ENCODE results near the gene SMIM13.

SMIM13 gene

DNA sequence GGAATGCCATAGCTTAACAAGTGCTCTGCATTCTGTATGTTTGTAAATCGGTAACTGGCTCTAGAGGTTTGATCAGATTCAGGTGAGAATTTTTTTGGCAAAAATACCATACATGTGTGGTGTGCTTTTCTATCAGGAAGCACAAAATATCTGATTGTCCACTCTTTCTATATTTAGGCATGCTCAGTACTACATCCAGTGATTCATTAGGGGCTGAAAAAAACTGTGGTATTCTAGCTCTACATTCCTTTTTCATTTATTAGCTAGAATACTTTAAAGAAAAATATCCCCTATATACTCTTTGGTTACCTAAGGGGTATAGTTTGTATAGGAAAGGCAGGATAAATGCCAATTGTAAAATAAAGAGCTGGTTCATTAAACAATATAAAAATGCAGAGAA, 38.9 kb upstream of the SMIM13 start:
- no CpG with 5 or more reads among the region's 1 CpG for WGBS (ENCODE audit: extremely low coverage, insufficient coverage, low lambda C conversion rate)
- Histone ChIP-seq H3K36me3 (ENCODE audit: control insufficient read depth, insufficient read depth, low read length) (no peaks in the 10 kb centered on the region), H3K56ac (ENCODE audit: low read length) (no peak overlapping the region), H3K27ac (ENCODE audit: low read depth, low read length) (no peak overlapping the region), H3K23ac (ENCODE audit: low read length) (no peak overlapping the region), H3K4ac (ENCODE audit: low read depth, low read length) (no peak overlapping the region), H3K18ac (ENCODE audit: low read length) (no peak overlapping the region), H4K8ac (ENCODE audit: low read depth, low read length) (no peak overlapping the region), H2AK5ac (ENCODE audit: low read length) (no peak overlapping the region), H4K5ac (ENCODE audit: low read length) (no peak overlapping the region), H3K79me1 (ENCODE audit: low read length) (no peaks in the 10 kb centered on the region), H3K4me1 (ENCODE audit: control insufficient read depth, low read depth, low read length) (no peaks in the 10 kb centered on the region), H2BK5ac (ENCODE audit: low read length) (no peak overlapping the region), H3K9ac (ENCODE audit: low read length) (no peak overlapping the region), H3K4me3 (ENCODE audit: low read length) (no peak overlapping the region), H2BK120ac (ENCODE audit: low read depth, low read length) (no peak overlapping the region), H3K4me2 (ENCODE audit: low read length) (no peak overlapping the region), H3K79me2 (ENCODE audit: control insufficient read depth, insufficient read depth, low read length) (no peaks in the 10 kb centered on the region), H3K27me3 (ENCODE audit: insufficient read depth, low read length, poor library complexity) (no peaks in the 10 kb centered on the region), H2BK15ac (replicated peaks; ENCODE audit: low read depth) (no peak overlapping the region)
- no peak for DNase-seq

GRCh38 chr6:11055127-11055627, 38.5 kb upstream of the SMIM13 start:
- Histone ChIP-seq H2BK120ac (ENCODE audit: low read depth, low read length) (no peak overlapping the region), H3K23ac (ENCODE audit: low read length) (no peak overlapping the region), H3K56ac (ENCODE audit: low read length) (no peak overlapping the region), H3K4ac (ENCODE audit: low read depth, low read length) (no peak overlapping the region), H3K4me3 (ENCODE audit: low read length) (no peak overlapping the region), H3K27me3 (ENCODE audit: insufficient read depth, low read length, poor library complexity) (no peaks in the 10 kb centered on the region), H3K36me3 (ENCODE audit: control insufficient read depth, insufficient read depth, low read length) (no peaks in the 10 kb centered on the region), H2BK5ac (ENCODE audit: low read length) (no peak overlapping the region), H3K18ac (ENCODE audit: low read length) (no peak overlapping the region), H3K79me2 (ENCODE audit: control insufficient read depth, insufficient read depth, low read length) (no peaks in the 10 kb centered on the region), H4K5ac (ENCODE audit: low read length) (no peak overlapping the region), H2AK5ac (ENCODE audit: low read length) (no peak overlapping the region), H3K79me1 (ENCODE audit: low read length) (no peaks in the 10 kb centered on the region), H3K9ac (ENCODE audit: low read length) (no peak overlapping the region), H2BK15ac (replicated peaks; ENCODE audit: low read depth) (no peak overlapping the region), H4K8ac (ENCODE audit: low read depth, low read length) (no peak overlapping the region), H3K4me1 (ENCODE audit: control insufficient read depth, low read depth, low read length) (no peaks in the 10 kb centered on the region), H3K4me2 (ENCODE audit: low read length) (no peak overlapping the region), H3K27ac (ENCODE audit: low read depth, low read length) (no peak overlapping the region)
- WGBS (ENCODE audit: extremely low coverage, insufficient coverage, low lambda C conversion rate), result no CpG with 5 or more reads among the region's 4 CpGs
- no peak for DNase-seq

DNA sequence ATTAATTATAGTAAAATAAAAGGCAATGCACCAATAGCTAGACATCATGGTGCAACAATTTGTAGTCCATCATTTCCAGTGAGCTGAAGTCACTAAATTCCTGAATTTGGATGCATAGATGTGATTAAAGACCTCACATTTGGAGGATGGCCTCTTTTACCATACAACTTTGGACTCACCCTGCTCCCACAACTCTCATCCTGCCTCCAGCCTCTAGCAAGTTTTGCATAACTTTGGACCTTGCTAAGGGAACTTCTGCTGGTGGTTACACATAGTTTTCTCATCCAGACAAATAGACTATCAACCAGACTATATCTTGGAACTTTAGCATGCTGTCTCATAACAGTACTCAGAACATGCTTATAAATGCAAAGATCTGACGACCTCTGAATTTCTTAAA, 36.8 kb upstream of the SMIM13 start:
- H2AK5ac ChIP-seq (ENCODE audit: low read length), result no peak overlapping the region
- no peaks in the 10 kb centered on the region for H3K27me3 ChIP-seq (ENCODE audit: insufficient read depth, low read length, poor library complexity)
- no CpG with 5 or more reads among the region's 1 CpG for WGBS (ENCODE audit: extremely low coverage, insufficient coverage, low lambda C conversion rate)
- H4K8ac ChIP-seq (ENCODE audit: low read depth, low read length), result no peak overlapping the region
- H3K18ac ChIP-seq (ENCODE audit: low read length), result no peak overlapping the region
- no peak overlapping the region for H3K4me3 ChIP-seq (ENCODE audit: low read length)
- no peak overlapping the region for H3K4ac ChIP-seq (ENCODE audit: low read depth, low read length)
- no peaks in the 10 kb centered on the region for H3K4me1 ChIP-seq (ENCODE audit: control insufficient read depth, low read depth, low read length)
- H3K4me2 ChIP-seq (ENCODE audit: low read length), result no peak overlapping the region
- no peak overlapping the region for H3K23ac ChIP-seq (ENCODE audit: low read length)
- no peak overlapping the region for H2BK120ac ChIP-seq (ENCODE audit: low read depth, low read length)
- H3K36me3 ChIP-seq (ENCODE audit: control insufficient read depth, insufficient read depth, low read length), result no peaks in the 10 kb centered on the region
- H3K56ac ChIP-seq (ENCODE audit: low read length), result no peak overlapping the region
- H4K5ac ChIP-seq (ENCODE audit: low read length), result no peak overlapping the region
- no peak overlapping the region for H2BK5ac ChIP-seq (ENCODE audit: low read length)
- H3K27ac ChIP-seq (ENCODE audit: low read depth, low read length), result no peak overlapping the region
- H3K9ac ChIP-seq (ENCODE audit: low read length), result no peak overlapping the region
- H2BK15ac ChIP-seq (replicated peaks; ENCODE audit: low read depth), result no peak overlapping the region
- no peak for DNase-seq
- no peaks in the 10 kb centered on the region for H3K79me2 ChIP-seq (ENCODE audit: control insufficient read depth, insufficient read depth, low read length)
- no peaks in the 10 kb centered on the region for H3K79me1 ChIP-seq (ENCODE audit: low read length)

GRCh38 chr6:11058406-11058805, 35.2 kb upstream of the SMIM13 start:
- DNase-seq, result no peak
- H3K23ac ChIP-seq (ENCODE audit: low read length), result no peak overlapping the region
- no peak overlapping the region for H2BK120ac ChIP-seq (ENCODE audit: low read depth, low read length)
- no peak overlapping the region for H4K8ac ChIP-seq (ENCODE audit: low read depth, low read length)
- H3K4me1 ChIP-seq (ENCODE audit: control insufficient read depth, low read depth, low read length), result no peaks in the 10 kb centered on the region
- no peak overlapping the region for H4K5ac ChIP-seq (ENCODE audit: low read length)
- H3K4me3 ChIP-seq (ENCODE audit: low read length), result no peak overlapping the region
- no peaks in the 10 kb centered on the region for H3K36me3 ChIP-seq (ENCODE audit: control insufficient read depth, insufficient read depth, low read length)
- no peak overlapping the region for H3K56ac ChIP-seq (ENCODE audit: low read length)
- no peak overlapping the region for H2AK5ac ChIP-seq (ENCODE audit: low read length)
- no peak overlapping the region for H3K4ac ChIP-seq (ENCODE audit: low read depth, low read length)
- H2BK15ac ChIP-seq (replicated peaks; ENCODE audit: low read depth), result no peak overlapping the region
- H3K4me2 ChIP-seq (ENCODE audit: low read length), result no peak overlapping the region
- WGBS (ENCODE audit: extremely low coverage, insufficient coverage, low lambda C conversion rate), result no CpG with 5 or more reads among the region's 5 CpGs
- no peak overlapping the region for H3K9ac ChIP-seq (ENCODE audit: low read length)
- H3K18ac ChIP-seq (ENCODE audit: low read length), result no peak overlapping the region
- no peaks in the 10 kb centered on the region for H3K79me2 ChIP-seq (ENCODE audit: control insufficient read depth, insufficient read depth, low read length)
- no peak overlapping the region for H2BK5ac ChIP-seq (ENCODE audit: low read length)
- no peaks in the 10 kb centered on the region for H3K79me1 ChIP-seq (ENCODE audit: low read length)
- no peaks in the 10 kb centered on the region for H3K27me3 ChIP-seq (ENCODE audit: insufficient read depth, low read length, poor library complexity)
- no peak overlapping the region for H3K27ac ChIP-seq (ENCODE audit: low read depth, low read length)

DNA sequence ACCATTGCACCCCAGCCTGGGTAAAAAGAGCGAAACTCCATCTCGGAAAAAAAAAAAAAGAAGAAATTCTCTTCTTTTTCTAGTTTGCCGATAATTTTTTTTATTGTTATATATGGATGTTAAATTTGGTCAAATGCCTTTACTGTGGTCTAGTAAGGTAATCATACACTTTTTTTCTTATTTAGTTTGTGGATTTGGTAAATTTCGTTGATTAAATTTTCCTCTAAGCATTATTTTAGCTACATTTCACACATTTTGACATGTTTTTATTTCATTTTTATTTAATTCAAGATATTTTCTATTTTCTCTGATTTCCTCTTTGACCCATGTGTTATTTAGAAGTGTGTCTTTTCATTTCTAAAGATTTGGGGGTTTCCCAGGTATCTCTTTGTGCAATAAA, 31.6 kb upstream of the SMIM13 start:
- Histone ChIP-seq H3K79me1 (ENCODE audit: low read length) (no peaks in the 10 kb centered on the region), H3K36me3 (ENCODE audit: control insufficient read depth, insufficient read depth, low read length) (no peaks in the 10 kb centered on the region), H3K27me3 (ENCODE audit: insufficient read depth, low read length, poor library complexity) (no peaks in the 10 kb centered on the region), H3K4me1 (ENCODE audit: control insufficient read depth, low read depth, low read length) (no peaks in the 10 kb centered on the region), H3K4ac (ENCODE audit: low read depth, low read length) (no peak overlapping the region), H3K23ac (ENCODE audit: low read length) (no peak overlapping the region), H2AK5ac (ENCODE audit: low read length) (no peak overlapping the region), H2BK120ac (ENCODE audit: low read depth, low read length) (no peak overlapping the region), H3K4me3 (ENCODE audit: low read length) (no peak overlapping the region), H3K27ac (ENCODE audit: low read depth, low read length) (no peak overlapping the region), H3K18ac (ENCODE audit: low read length) (no peak overlapping the region), H3K79me2 (ENCODE audit: control insufficient read depth, insufficient read depth, low read length) (no peaks in the 10 kb centered on the region), H3K9ac (ENCODE audit: low read length) (no peak overlapping the region), H4K8ac (ENCODE audit: low read depth, low read length) (no peak overlapping the region), H3K4me2 (ENCODE audit: low read length) (no peak overlapping the region), H3K56ac (ENCODE audit: low read length) (no peak overlapping the region), H2BK5ac (ENCODE audit: low read length) (no peak overlapping the region), H4K5ac (ENCODE audit: low read length) (no peak overlapping the region), H2BK15ac (replicated peaks; ENCODE audit: low read depth) (no peak overlapping the region)
- WGBS (ENCODE audit: extremely low coverage, insufficient coverage, low lambda C conversion rate), result no CpG with 5 or more reads among the region's 4 CpGs
- no peak for DNase-seq

- no peak for DNase-seq
- H3K27me3 ChIP-seq (ENCODE audit: insufficient read depth, low read length, poor library complexity), result no peaks in the 10 kb centered on the region
- H3K4me2 ChIP-seq (ENCODE audit: low read length), result no peak overlapping the region
- no peaks in the 10 kb centered on the region for H3K79me1 ChIP-seq (ENCODE audit: low read length)
- no peak overlapping the region for H3K9ac ChIP-seq (ENCODE audit: low read length)
- H2BK5ac ChIP-seq (ENCODE audit: low read length), result no peak overlapping the region
- no peaks in the 10 kb centered on the region for H3K36me3 ChIP-seq (ENCODE audit: control insufficient read depth, insufficient read depth, low read length)
- H3K4me1 ChIP-seq (ENCODE audit: control insufficient read depth, low read depth, low read length), result no peaks in the 10 kb centered on the region
- no peak overlapping the region for H3K56ac ChIP-seq (ENCODE audit: low read length)
- no CpG with 5 or more reads among the region's 2 CpGs for WGBS (ENCODE audit: extremely low coverage, insufficient coverage, low lambda C conversion rate)
- H3K4ac ChIP-seq (ENCODE audit: low read depth, low read length), result no peak overlapping the region
- no peak overlapping the region for H3K18ac ChIP-seq (ENCODE audit: low read length)
- H3K27ac ChIP-seq (ENCODE audit: low read depth, low read length), result no peak overlapping the region
- no peak overlapping the region for H3K23ac ChIP-seq (ENCODE audit: low read length)
- H4K5ac ChIP-seq (ENCODE audit: low read length), result no peak overlapping the region
- no peak overlapping the region for H2BK15ac ChIP-seq (replicated peaks; ENCODE audit: low read depth)
- H3K4me3 ChIP-seq (ENCODE audit: low read length), result no peak overlapping the region
- no peak overlapping the region for H2AK5ac ChIP-seq (ENCODE audit: low read length)
- no peak overlapping the region for H4K8ac ChIP-seq (ENCODE audit: low read depth, low read length)
- no peaks in the 10 kb centered on the region for H3K79me2 ChIP-seq (ENCODE audit: control insufficient read depth, insufficient read depth, low read length)
- H2BK120ac ChIP-seq (ENCODE audit: low read depth, low read length), result no peak overlapping the region
Observed at GRCh38 chr6:11062715-11063114, 30.9 kb upstream of the SMIM13 start.
